HUDEP-2 (cell line): Measurements from ENCODE around the gene HDAC10.
A peak's percentile ranks its signal among the peaks of the same experiment; 100 is the strongest.

Source experiments
- DNase-seq, 76 experiments: peaks; one replicate each; lab custom pipeline; 2025; ENCODE audit not compliant: unreplicated experiment in 76 of 76; lab: John Stamatoyannopoulos, UW

Gene HDAC10

DNA sequence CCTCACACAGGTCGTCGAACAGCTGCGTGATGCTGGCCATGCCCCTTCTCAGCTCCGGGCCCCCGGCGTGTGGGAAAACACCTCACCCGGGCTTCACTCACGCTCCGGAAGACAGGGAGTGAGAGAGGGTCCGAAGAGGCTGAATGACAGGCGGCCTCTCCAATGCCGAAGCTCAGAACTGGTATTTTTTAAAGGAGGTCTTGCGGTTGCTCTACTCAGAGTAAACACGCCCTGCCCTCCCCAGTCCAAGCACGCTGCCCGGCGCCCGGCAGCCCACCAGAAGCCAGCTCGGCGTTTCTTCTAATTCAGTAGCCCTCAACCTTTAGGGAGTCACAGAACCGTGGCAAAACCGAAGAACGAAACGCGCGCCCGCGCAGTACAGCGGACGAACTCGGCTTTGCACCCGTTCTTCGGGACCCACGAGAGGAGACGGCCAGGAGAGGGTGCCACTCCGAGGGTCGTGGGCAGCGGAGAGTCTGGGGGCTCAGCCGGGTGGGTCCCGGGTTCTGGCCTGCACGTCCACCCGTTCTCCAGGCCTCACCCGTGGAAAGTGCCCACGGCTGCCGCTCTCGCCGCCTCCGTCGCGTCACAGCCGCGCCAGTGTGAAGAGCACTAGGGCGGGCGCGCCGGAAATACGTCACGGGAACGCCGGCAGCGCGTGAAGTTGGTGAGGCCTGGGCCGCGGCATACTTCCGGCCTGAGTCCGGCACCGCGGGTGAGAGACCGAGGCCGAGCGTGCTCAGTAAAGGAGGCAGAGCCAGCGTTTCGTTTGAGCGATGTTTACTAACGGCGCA, 6.4 kb downstream of the HDAC10 start, which contains the start of gene TUBGCP6:
Gene TUBGCP6, minus strand, starts transcription at position 604 of the 794 bp plus-strand sequence. Its CDS starts 564 bp downstream, at position 40.
- DNase-seq = peak in 73 of 76 experiments; percentile 25 to 90 (median 77)

DNA sequence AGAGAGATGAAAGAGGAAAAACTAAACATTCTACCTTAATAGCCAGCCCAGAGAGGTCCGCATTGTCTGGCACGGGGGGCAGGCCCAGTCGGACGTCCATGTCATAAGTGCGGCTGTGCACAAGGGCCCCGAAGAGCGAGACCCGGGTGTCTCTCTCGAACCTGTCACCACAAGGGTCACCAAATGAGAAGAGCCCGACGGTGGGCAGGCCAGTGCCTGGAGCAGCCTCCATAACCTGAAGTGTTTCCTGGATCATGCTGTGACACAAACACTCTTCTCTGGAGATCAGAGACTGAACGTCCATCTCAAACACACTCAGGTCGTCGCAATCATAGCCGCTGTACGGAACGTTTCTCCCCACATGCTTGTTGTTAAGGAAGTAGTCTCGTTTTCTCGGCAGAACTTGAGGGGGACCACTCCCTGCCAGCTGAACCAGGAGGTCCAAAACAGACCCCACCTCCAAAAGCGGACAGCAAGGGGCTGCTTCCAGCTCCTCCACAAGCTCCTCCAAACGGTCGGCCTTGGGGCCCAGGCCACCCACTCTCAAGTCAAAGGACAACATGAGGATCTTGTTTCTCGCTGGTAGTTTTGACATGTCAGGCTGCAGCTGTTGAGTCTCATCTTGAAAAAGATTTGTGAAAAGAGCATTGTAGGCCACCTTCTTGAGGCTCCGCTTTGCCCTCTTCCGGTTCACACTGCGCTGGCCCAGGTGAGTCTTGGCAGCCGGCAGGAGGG, 7.2 kb downstream of the HDAC10 start:
- no peak for DNase-seq

DNA sequence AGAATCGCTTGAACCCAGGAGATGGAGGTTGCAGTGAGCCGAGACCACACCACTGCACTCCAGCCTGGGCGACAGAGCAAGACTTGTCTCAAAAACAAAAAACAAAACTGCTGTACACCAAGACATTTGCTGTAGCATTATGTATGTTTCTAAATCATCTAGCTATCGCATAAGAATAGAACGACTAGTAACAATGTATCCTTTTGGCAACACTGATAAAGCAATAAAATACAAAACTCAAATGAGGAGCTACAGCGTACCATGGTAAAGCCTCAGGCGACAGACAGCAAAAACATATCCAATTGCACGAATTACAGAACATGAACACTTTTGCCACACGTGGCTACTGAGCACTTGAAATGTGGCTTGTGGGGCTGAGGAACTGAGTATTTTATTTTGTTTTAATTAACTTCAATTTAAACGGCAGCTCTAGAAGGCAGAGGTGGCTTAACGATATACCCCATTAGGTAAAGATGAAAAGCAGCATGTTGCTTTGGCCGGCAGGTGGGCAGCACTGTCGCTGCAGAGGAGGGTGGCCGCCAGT, 8.6 kb downstream of the HDAC10 start:
- DNase-seq = no peak

DNA sequence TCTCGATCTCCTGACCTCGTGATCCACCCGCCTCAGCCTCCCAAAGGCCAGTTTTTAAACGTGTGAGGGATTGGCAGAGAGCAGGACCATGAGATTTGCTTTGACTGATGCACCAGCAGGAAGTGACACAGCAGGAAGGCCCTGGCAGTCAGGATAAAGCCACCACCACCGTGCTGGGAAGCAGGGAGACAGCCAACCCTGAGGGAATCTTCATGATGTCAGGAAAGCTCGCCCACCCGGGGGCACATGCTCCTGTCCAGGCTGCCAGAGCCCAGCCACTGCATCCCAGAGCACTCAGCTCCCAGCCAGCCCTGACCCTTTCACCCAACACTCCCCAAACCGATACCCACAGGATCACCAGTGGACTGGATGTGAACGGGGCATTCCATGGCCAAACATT, 12.3 kb downstream of the HDAC10 start:
- DNase-seq = no peak

DNA sequence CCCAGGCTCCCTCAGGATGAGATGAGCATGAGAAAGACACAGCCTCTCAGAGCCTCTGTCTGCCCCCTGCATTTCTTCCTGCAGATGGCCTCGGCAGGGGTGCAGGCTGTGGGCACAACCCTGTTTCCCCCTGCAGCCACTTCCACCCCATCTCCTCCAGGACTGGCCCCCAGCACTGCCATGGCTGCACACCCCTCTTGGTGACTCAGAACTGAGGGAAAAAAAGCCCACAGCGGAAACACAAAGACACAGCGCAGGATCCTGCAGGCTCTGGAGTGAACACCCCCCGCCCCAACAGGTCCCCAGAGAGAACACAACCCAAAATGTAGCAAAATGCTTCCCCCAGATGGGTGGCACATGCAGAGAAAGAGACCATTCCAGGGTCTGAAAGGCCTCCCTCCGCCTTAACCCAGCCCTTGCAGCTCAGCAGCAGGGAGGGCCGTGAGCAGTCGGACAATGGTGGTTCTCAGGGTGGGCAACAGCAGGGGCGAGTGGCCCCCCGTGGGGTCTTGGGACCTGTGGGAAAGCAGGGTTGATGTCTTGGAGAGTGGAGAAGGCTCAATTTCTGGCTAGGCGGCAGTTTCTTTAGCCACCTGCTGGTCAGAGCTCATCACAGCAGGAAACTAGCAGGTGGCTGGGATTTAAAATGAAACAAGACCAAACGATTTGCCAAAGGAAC, 14.2 kb downstream of the HDAC10 start:
- DNase-seq = peak in 8 of 76 experiments; percentile 5 to 29 (median 21)

DNA sequence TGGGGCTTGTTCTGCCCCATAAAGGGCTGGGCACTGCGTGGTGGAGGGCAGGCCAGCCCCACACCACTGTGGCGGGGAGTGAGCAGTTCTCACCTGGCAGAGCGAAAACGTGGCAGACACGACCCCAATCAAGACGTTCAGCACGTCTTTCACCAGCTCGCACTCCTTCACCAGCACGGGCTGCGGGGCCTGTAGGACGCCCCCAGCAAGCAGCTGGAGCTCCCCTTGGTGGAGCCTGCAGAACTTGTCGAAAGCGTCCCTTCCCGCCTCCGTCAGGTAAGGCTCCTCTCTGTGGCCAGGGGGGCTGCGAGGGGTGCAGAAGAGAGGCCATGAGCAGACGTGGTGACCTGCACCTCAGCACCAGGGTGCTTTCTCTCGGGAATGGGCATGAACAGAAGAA, 17.8 kb downstream of the HDAC10 start:
- no peak for DNase-seq

DNA sequence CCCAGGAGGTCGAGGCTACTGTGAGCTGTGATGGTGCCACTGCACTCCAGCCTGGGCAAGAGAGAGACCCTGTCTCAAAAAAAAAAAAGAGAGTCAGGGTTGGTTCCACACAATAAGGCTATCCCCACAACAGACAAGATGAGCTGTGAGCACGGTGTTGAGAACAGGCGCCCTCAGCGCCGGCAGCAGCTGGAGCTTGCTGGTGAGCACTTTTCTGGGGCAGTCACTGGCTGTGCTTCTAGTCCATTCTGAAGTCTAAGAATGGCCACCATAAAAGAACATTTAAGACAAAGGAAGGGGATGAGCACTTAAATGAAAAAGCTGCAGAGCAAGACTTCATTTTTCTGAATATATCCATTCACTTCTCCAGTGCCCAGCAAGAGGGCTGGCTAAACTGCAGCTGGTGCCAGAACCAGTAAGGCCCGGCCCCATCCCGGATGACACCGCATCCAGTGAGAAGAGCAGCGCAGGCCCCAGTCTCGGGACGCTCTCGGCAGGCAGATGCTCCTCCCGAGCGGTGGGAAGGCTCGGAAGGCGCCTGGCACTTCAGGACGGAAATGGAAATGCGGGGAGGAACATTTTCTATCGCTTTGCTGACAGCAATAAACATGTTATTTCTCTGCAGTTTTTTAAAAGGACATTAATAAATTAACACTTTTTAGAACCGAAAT, 18.4 kb downstream of the HDAC10 start:
- no peak for DNase-seq

DNA sequence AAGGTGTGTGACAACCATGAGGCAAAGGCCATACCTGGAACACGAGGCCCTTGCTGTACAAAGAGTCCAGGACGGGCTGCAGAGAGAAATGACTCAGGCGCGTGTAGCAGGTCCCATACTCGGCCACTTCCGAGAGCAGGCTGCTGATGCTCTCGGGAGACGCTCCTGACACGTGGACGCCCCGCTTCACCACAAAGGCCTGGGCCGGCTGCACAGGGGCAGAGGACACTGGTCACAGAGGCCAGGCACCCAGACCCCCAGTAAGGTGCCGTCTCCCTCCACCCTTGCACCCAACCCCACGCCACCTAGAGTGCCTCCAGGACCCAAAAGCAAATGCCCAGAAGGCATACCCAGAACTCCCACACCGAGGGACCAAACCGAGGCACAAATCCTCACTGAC, 21.7 kb downstream of the HDAC10 start:
- DNase-seq = no peak

DNA sequence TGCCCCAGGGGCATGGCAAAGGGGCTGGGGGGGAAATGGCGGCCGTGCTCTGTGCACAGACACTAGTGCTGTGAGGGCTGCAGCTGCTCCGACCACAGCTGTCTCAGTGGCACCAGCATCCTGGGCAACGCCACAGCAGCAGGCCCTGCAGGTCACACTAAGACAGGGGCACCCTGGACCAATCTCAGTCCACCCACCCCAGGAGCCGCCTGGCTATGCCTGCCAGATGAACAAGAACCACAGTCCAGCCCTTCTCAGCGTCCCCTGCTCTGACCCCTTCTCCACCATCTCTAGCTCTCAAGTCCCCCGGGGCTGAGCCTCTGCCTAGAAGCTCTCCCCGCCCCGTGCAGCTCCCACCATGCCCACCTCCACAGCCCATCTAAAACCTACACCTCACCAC, 22.7 kb downstream of the HDAC10 start:
- DNase-seq = no peak

DNA sequence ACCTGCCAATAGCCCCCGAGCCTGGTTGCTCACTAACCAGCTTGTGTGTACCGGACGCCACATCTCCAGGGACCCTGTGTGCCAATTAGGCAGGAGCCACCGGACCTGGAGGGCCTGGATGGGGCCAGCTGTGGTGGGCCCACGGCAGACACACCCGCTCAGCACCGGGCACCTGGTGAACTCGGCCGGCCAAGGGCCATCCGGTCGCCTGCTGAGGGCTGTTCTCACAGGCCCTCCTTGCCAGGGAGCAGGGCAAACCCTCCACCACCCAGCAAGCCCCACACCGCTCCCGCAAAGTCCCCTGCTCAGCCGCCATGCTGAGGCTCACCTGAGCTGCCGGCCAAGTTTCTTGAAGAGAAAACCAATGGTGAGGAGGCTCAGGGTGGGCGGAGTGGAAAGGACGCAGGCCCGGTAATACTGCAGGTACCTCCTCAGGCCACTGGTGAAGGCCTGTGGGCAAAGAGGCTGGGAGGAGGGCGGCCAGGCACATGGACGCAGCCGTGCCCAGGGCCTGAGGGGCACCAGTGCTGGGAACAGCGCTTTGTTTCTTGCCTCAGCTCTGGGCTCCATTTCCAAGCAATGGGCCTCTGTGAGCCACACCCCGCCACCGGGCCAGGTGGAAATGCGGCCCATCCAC, 23.4 kb downstream of the HDAC10 start:
- no peak for DNase-seq

DNA sequence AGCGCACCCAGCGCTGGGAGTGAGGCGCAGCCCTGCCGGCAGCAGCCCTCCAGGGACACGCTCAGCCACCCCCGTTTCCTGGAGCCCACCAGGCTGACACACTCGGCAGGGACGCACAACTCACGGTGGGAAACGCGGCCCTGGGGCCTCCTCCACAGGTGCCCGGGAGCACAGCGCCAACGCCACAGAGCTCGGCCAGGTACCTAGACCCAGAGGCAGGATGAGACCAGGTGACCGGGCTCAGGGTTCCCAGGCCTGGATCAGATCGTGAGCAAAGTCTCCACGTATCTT, 24.2 kb downstream of the HDAC10 start:
- no peak for DNase-seq

DNA sequence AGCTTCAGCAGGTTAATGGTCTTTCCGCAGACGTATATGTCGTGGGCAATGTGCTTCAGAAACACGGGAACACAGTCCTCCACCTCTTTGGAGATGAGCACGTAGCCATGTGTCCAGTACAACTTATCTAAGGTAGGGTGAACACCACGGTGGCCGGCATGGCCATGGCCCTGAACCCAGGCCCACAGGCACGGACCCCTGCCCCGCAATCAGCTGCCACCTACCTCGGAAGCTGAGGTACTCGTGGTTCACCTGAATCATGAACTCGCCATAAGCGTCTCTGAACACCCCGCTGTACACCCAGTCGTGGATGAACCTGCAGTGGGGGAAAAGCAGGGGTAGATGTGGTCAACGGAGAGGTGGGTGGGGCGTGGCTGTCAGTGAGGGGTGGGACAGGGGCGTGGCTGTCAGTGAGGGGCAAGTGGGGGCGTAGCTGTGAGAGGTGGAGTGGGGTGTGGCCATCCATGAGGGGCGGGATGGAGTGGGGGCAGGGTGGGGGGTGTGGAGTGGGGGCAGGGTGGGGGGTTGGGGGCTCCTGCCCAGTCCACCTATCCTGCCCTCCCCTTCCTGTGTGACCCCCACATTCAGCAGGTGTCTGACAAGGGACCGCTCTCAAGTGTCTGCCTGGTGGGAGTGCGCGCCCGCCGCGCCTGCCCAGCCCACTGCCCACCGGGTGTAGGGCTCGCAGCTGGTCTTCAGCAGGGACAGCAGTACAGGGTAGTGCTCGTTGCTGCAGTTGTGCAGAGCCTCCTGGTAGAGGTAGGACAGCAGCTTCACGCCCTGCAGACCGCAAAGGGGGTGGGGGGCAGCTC, 24.8 kb downstream of the HDAC10 start:
- DNase-seq = no peak

DNA sequence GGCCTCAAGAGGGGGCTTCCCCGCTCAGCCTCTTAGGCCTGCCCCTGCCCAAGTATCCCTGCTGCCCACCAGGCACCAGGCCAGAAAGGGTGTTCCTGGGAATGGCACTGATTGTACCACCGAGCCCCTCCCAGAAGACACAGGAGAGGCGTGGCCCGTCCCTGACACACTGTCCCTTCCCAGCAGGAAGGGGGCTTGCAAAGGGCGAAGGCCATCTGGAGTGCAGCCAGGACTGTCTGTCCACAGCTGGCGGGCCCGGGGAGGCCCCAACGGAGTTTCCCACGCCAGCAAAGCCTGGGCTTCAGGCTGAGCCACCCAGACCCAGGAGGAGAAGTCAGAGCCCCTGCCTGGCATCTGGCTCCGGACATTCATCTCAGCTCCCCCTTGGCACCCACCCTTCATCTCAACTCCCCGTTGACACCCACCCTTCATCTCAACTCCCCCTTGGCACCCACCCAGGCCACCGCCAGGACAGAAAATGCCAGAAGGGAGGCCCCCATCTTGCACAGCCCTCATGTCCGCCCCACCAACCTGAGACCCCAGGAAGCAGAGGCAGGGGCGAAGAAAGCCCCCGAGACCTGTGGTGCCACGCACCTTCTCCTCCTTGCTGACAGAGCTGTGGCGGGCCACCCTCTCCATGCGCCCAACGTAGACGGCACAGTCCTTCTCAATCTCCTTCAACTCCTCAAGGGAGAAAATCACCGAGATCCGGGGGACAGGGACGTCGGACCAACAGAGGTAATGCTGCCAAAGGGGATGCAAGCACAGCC, 25.7 kb downstream of the HDAC10 start:
- DNase-seq = no peak

DNA sequence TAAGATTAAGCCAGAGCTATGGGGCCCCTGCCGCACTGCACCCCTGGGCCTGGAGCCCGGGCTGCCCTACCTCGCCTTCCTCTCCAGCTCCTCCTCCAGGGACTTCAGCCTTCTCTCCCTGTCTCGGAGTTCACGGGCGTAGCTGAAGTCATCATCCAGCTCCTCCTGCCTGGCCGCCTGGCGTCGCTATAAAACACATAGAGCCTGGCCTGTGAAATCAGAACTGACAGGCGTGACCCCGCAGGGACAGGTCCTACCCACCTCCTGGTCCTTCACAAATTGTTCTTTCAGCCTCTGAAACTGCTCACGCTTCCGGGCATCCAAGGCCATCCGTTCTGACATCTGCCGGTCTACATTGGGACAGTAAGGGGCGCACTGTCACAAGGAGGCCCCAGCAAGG, 27.0 kb downstream of the HDAC10 start:
- DNase-seq = no peak

DNA sequence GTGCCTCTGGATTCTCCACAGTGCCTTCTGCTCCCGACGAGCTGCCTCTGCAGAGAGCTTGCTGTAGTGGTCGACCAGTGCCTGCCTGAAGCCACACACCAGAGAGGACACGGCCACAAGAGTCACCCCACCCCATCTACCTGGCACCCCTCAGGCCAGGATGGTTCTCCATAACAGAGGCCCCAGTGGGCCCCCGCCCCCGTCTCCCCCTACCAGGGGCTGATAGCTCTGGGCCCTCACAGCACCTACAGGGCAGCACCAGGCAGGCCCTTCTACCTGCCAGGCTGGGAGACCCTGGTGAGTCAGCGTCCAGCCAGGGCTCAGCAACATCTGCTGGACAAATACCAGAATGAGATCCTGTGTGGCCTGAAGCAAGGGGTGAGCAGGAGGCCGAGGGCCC, 28.6 kb downstream of the HDAC10 start:
- no peak for DNase-seq

DNA sequence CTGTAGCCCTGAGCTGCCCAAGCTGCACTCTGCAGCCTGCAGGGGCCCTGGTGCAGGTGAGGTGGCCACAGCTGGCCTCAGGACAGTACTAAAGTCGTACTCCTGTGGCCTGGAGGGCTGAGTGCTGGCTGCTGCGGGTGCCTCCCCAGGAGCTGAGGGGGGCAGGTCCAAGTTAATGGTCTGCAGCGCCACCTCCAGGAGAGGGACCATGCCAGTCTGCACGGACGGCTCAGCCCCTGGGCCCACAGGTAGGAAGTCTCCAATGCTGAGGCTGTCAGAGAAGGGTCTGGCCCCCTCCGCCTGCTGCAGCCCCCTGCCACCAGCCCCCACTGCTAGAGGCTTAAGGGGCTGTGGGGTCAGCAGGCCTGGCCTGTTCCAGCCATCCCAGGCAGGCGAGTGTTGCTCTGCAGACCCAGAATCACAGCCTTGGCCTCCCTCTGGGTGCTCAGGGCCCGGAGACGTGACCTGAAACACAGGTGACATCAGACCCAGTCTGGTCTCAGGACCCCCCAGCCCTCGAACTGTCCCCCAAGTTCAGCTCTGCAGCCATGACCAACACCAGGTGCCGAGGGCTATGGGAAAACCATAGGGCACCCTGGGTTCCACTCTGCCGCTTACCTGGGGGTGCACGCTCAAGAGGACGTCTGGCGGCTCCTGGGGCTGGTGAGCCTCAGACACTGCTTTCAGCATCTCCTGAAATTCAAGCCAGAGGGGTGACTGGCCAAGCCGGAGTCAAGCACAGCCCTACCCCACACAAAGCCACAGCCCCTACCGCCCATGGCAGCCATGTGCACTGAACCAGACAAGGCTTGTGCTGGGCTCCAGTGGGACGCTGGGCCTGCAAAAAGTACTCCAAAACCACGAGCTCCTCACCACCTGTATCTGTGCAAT, 29.4 kb downstream of the HDAC10 start:
- no peak for DNase-seq

DNA sequence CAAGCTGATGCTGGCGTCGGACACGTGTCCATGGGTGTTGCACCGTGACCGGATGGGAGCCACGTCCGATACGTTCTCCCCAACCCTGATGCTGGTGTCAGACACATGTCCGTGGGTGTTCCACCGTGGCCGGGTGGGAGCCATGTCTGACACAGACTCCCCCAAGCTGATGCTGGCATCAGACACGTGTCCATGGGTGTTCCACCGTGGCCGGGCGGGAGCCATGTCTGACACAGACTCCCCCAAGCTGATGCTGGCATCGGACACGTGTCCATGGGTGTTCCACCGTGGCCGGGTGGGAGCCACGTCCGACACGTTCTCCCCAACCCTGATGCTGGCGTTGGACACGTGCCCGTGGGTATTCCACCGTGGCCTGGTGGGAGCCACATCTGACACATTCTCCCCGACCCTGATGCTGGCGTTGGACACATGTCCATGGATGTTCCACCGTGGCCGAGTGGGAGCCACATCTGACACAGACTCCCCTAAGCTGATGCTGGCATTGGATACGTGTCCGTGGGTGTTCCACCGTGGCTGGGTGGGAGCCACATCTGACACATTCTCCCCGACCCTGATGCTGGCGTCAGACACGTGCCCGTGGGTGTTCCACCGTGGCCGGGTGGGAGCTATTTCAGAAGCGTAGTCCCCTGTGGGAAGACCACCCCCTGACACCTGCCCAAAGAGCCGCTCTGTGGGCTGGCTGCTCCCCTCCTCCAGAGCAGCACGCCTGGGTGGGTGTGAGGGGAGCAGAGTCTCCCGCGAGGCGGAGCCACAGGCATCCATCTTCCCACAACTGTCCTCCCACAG, 30.3 kb downstream of the HDAC10 start:
- DNase-seq = no peak
